Loucy (cell line): Measurements from ENCODE around the gene MMP14.

ENCODE experiments used
- H2AFZ ChIP-seq: fragments of 200-600 bp; sonication (generic); 2 replicates; pipeline ENCODE4 v1.6.0; 2016; ENCODE audit warnings: antibody characterized with exemption, mild to moderate bottlenecking, low read length, moderate library complexity
- H3F3A ChIP-seq: fragments of 200-600 bp; 2 replicates; pipeline ENCODE4 v1.6.0; 2016; ENCODE audit warnings: antibody characterized with exemption, low read depth, mild to moderate bottlenecking
- H3K27me3 ChIP-seq: fragments of 200-600 bp; sonication (generic); 2 replicates; pipeline ENCODE4 v1.6.1; 2014; ENCODE audit warnings: low read length, mild to moderate bottlenecking; ENCODE audit not compliant: insufficient read depth, poor library complexity, severe bottlenecking
- H3K36me3 ChIP-seq: fragments of 200-600 bp; sonication (generic); 2 replicates; pipeline ENCODE4 v1.6.1; 2016; ENCODE audit warnings: low read length; ENCODE audit not compliant: insufficient read depth
- H3K4me1 ChIP-seq: fragments of 200-600 bp; sonication (generic); 2 replicates; pipeline ENCODE4 v1.5.1; 2014; ENCODE audit warnings: low read length, mild to moderate bottlenecking; ENCODE audit not compliant: insufficient read depth, poor library complexity, severe bottlenecking
- H3K4me2 ChIP-seq: fragments of 200-600 bp; sonication (generic); 2 replicates; pipeline ENCODE4 v1.6.0; 2014; ENCODE audit warnings: antibody characterized with exemption, low read length, low read depth, mild to moderate bottlenecking; ENCODE audit not compliant: poor library complexity, severe bottlenecking
- H3K4me3 ChIP-seq: fragments of 200-600 bp; sonication (generic); 2 replicates; pipeline ENCODE4 v1.5.1; 2014; ENCODE audit warnings: low read length, mild to moderate bottlenecking, mixed read lengths; ENCODE audit not compliant: poor library complexity, severe bottlenecking
- H3K79me2 ChIP-seq: fragments of 200-600 bp; sonication (generic); 2 replicates; pipeline ENCODE4 v1.6.1; 2014; ENCODE audit warnings: low read length; ENCODE audit not compliant: insufficient read depth
- H3K9ac ChIP-seq: fragments of 200-600 bp; sonication (generic); 2 replicates; pipeline ENCODE4 v1.6.0; 2014; ENCODE audit warnings: mild to moderate bottlenecking, low read depth, low read length, moderate library complexity; ENCODE audit not compliant: poor library complexity, severe bottlenecking
- H3K9me2 ChIP-seq: fragments of 200-600 bp; sonication (generic); replicated peaks from 2 replicates; pipeline ENCODE4 v1.6.1; 2016; ENCODE audit warnings: low read depth, low read length, mixed read lengths
- H3K9me3 ChIP-seq: fragments of 200-600 bp; sonication (generic); 2 replicates; pipeline ENCODE4 v1.6.1; 2014; ENCODE audit warnings: mild to moderate bottlenecking, antibody characterized with exemption, low read length, low read depth; ENCODE audit not compliant: insufficient read depth
- H4K20me1 ChIP-seq: fragments of 200-600 bp; sonication (generic); 2 replicates; pipeline ENCODE4 v1.6.0; 2014; ENCODE audit warnings: antibody characterized with exemption, low read length, mild to moderate bottlenecking; ENCODE audit not compliant: insufficient read depth, poor library complexity, severe bottlenecking
- CTCF ChIP-seq: fragments of 200-600 bp; sonication (generic); conservative IDR thresholded peaks from 2 replicates; pipeline ENCODE4 v1.5.1; 2014; ENCODE audit warnings: mild to moderate bottlenecking, antibody characterized with exemption, low read length
- EZH2phosphoT487 ChIP-seq: fragments of 200-600 bp; IDR thresholded peaks from 2 replicates; pipeline ENCODE4 v1.6.1; 2018; ENCODE audit warnings: antibody characterized with exemption, mild to moderate bottlenecking, moderate library complexity, borderline replicate concordance

Gene MMP14

GRCh38 chr14:22829661-22830442 lies 6.5 kb upstream of the MMP14 start, which contains the start of gene MRPL52:
TSS of gene MRPL52 (plus strand) at chr14:22829887. CDS start at chr14:22829913, 26 bp downstream.
- H2AFZ ChIP-seq: peak within 1 kb of the TSS; percentile 87
- H3K4me2 ChIP-seq: peak within 1 kb of the TSS; percentile 72

GRCh38 chr14:22830443-22831010 lies 5.9 kb upstream of the MMP14 start:
- Histone ChIP-seq H3K9me3 (no peaks in the 10 kb centered on the region), H3F3A (no peaks in the 10 kb centered on the region), H3K79me2 (peaks cover 13% of the 10 kb centered on the region), H3K4me2 (peak overlapping the region; percentile 72), H3K9me2 (no peaks in the 10 kb centered on the region), H2AFZ (no peak overlapping the region), H4K20me1 (no peaks in the 10 kb centered on the region), H3K27me3 (no peaks in the 10 kb centered on the region), H3K4me3 (peak overlapping the region; percentile 95), H3K36me3 (peaks cover 2% of the 10 kb centered on the region; the same call in 1 of the 2 replicates), H3K9ac (peak overlapping the region; percentile 90), H3K4me1 (peaks cover 10% of the 10 kb centered on the region)
- no peak for TF ChIP-seq CTCF
- no peak for TF ChIP-seq EZH2phosphoT487

More at GRCh38 chr14:22829661-22830442, 6.5 kb upstream of the MMP14 start, which contains the start of gene MRPL52:
- Histone ChIP-seq H3K9ac (peak within 1 kb of the TSS; percentile 90), H3F3A (no peaks in the 10 kb centered on the region), H3K4me1 (peaks cover 12% of the 10 kb centered on the region), H3K27me3 (no peaks in the 10 kb centered on the region), H3K79me2 (peaks cover 13% of the 10 kb centered on the region), H3K9me2 (no peaks in the 10 kb centered on the region), H3K36me3 (peaks cover 2% of the 10 kb centered on the region; the same call in 1 of the 2 replicates), H3K9me3 (no peaks in the 10 kb centered on the region), H3K4me3 (peak within 1 kb of the TSS; percentile 95), H4K20me1 (no peaks in the 10 kb centered on the region)
- TF ChIP-seq EZH2phosphoT487 (no peak), CTCF (no peak)

GRCh38 chr14:22835505-22835904 lies 880 bp upstream of the MMP14 start:
- Histone ChIP-seq H3K9ac (no peak overlapping the region), H3F3A (no peaks in the 10 kb centered on the region), H3K9me2 (no peaks in the 10 kb centered on the region), H3K9me3 (no peaks in the 10 kb centered on the region), H3K4me2 (no peak overlapping the region), H3K79me2 (peaks cover 5% of the 10 kb centered on the region), H4K20me1 (no peaks in the 10 kb centered on the region), H3K36me3 (peaks cover 2% of the 10 kb centered on the region; the same call in 1 of the 2 replicates), H3K4me1 (peaks cover 22% of the 10 kb centered on the region), H3K27me3 (no peaks in the 10 kb centered on the region), H2AFZ (no peak overlapping the region), H3K4me3 (no peak overlapping the region)
- TF ChIP-seq EZH2phosphoT487 (no peak), CTCF (no peak)
